Karpas-422 (cell line): ENCODE data around the gene TMEM236. TPM values are rescaled to one million over a fixed set of nuclear protein-coding genes. Genes with fewer than 3 reads are reported as not detected.

ENCODE experiments used
- DNase-seq: peaks from one replicate; pipeline ENCODE4 v3.0.0-alpha.2; 2015
- H2AFZ ChIP-seq: fragments of 200-600 bp; sonication (generic); 2 replicates; pipeline ENCODE4 v1.6.1; 2014; ENCODE audit warnings: antibody characterized with exemption, low read length, mixed read lengths
- H3K27ac ChIP-seq: fragments of 200-600 bp; sonication (generic); 2 replicates; pipeline ENCODE4 v1.5.1; 2014; ENCODE audit warnings: mild to moderate bottlenecking, low read length, moderate library complexity
- H3K27me3 ChIP-seq: fragments of 200-600 bp; sonication (generic); 2 replicates; pipeline ENCODE4 v1.6.1; 2014; ENCODE audit warnings: low read length, mixed read lengths
- H3K36me3 ChIP-seq: fragments of 200-600 bp; sonication (generic); 2 replicates; pipeline ENCODE4 v1.6.1; 2014; ENCODE audit warnings: low read length, mixed read lengths; ENCODE audit not compliant: insufficient read depth
- H3K4me1 ChIP-seq: fragments of 200-600 bp; sonication (generic); 2 replicates; pipeline ENCODE4 v1.6.1; 2014; ENCODE audit warnings: mild to moderate bottlenecking, low read length, mixed read lengths
- H3K4me2 ChIP-seq: fragments of 200-600 bp; sonication (generic); 2 replicates; pipeline ENCODE4 v1.6.1; 2014; ENCODE audit warnings: low read length, low read depth, mild to moderate bottlenecking; ENCODE audit not compliant: poor library complexity, severe bottlenecking
- H3K4me3 ChIP-seq: fragments of 200-600 bp; sonication (generic); 2 replicates; pipeline ENCODE4 v1.5.1; 2014; ENCODE audit warnings: mild to moderate bottlenecking, antibody characterized with exemption, low read length, mixed read lengths
- H3K79me2 ChIP-seq: fragments of 200-600 bp; sonication (generic); 2 replicates; pipeline ENCODE4 v1.6.1; 2014; ENCODE audit warnings: mild to moderate bottlenecking, low read length, mixed read lengths
- H3K9ac ChIP-seq: fragments of 200-600 bp; sonication (generic); 2 replicates; pipeline ENCODE4 v1.6.0; 2014; ENCODE audit warnings: low read length
- H3K9me2 ChIP-seq: fragments of 200-600 bp; sonication (generic), shearing (Covaris generic); replicated peaks from 2 replicates; pipeline ENCODE4 v1.6.0; 2014; ENCODE audit warnings: mild to moderate bottlenecking, low read length, moderate library complexity; ENCODE audit not compliant: insufficient read depth
- H3K9me3 ChIP-seq: fragments of 300-700, 200-600 bp; sonication (generic); 2 replicates; pipeline ENCODE4 v1.6.1; 2014; ENCODE audit warnings: low read length, mixed read lengths
- H4K20me1 ChIP-seq: fragments of 200-600 bp; sonication (generic); 2 replicates; pipeline ENCODE4 v1.6.1; 2014; ENCODE audit warnings: mild to moderate bottlenecking, antibody characterized with exemption, low read length, low read depth; ENCODE audit not compliant: insufficient read depth
- total RNA-seq: library from RNA; depleted of rRNA; stranded (reverse); fragments of >200 nt; shearing (Covaris generic); gene quantifications from 2 replicates; pipeline ENCODE4 v1.2.3, GENCODE V29; 2014; ENCODE audit warnings: low replicate concordance

TMEM236 gene
- total RNA-seq, 1 experiment from 2014 or later, result 0.19 TPM

GRCh38 chr10:17747883-17748550 is 4.0 kb upstream of the TMEM236 start:
- DNase-seq, result no peak
- H3K27me3 ChIP-seq, result no peaks in the 10 kb centered on the region

GRCh38 chr10:17749890-17750289 is 2.1 kb upstream of the TMEM236 start:
- no peaks in the 10 kb centered on the region for H4K20me1 ChIP-seq
- no peak overlapping the region for H3K9ac ChIP-seq
- DNase-seq, result no peak

More at GRCh38 chr10:17747883-17748550, 4.0 kb upstream of the TMEM236 start:
- Histone ChIP-seq H3K9me3 (no peaks in the 10 kb centered on the region), H3K27ac (no peak overlapping the region), H3K9me2 (no peaks in the 10 kb centered on the region), H3K79me2 (no peaks in the 10 kb centered on the region), H4K20me1 (no peaks in the 10 kb centered on the region), H3K4me1 (peaks cover 3% of the 10 kb centered on the region; the same call in 1 of the 2 replicates), H3K36me3 (no peaks in the 10 kb centered on the region), H3K4me3 (no peak overlapping the region), H3K4me2 (no peak overlapping the region), H3K9ac (no peak overlapping the region), H2AFZ (no peak overlapping the region)

GRCh38 chr10:17756557-17757217 is 4.7 kb downstream of the TMEM236 start:
- DNase-seq, result no peak
- no peaks in the 10 kb centered on the region for H3K9me3 ChIP-seq
- no peak overlapping the region for H3K27ac ChIP-seq
- H2AFZ ChIP-seq, result no peak overlapping the region
- no peaks in the 10 kb centered on the region for H3K9me2 ChIP-seq
- peak overlapping the region; percentile 1; the same call in 1 of the 2 replicates for H3K9ac ChIP-seq
- H3K4me1 ChIP-seq, result peaks cover 4% of the 10 kb centered on the region; the same call in 1 of the 2 replicates
- H3K4me2 ChIP-seq, result peak overlapping the region; percentile 44
- H3K36me3 ChIP-seq, result no peaks in the 10 kb centered on the region
- H3K79me2 ChIP-seq, result no peaks in the 10 kb centered on the region
- H3K27me3 ChIP-seq, result no peaks in the 10 kb centered on the region
- H4K20me1 ChIP-seq, result no peaks in the 10 kb centered on the region
- H3K4me3 ChIP-seq, result peak overlapping the region; percentile 33; the same call in 1 of the 2 replicates

More at GRCh38 chr10:17749890-17750289, 2.1 kb upstream of the TMEM236 start:
- H3K27ac ChIP-seq, result no peak overlapping the region
- H3K9me3 ChIP-seq, result no peaks in the 10 kb centered on the region
- H3K4me2 ChIP-seq, result no peak overlapping the region
- H3K4me1 ChIP-seq, result no peaks in the 10 kb centered on the region
- no peaks in the 10 kb centered on the region for H3K36me3 ChIP-seq
- no peak overlapping the region for H2AFZ ChIP-seq
- H3K79me2 ChIP-seq, result no peaks in the 10 kb centered on the region
- H3K4me3 ChIP-seq, result no peak overlapping the region
- no peaks in the 10 kb centered on the region for H3K9me2 ChIP-seq
- H3K27me3 ChIP-seq, result no peaks in the 10 kb centered on the region

- Histone ChIP-seq H3K36me3 (no peaks in the 10 kb centered on the region), H3K9me3 (no peaks in the 10 kb centered on the region), H3K27me3 (no peaks in the 10 kb centered on the region), H3K9me2 (no peaks in the 10 kb centered on the region), H2AFZ (no peak overlapping the region), H3K4me1 (peaks cover 4% of the 10 kb centered on the region; the same call in 1 of the 2 replicates), H3K4me2 (no peak overlapping the region), H3K4me3 (no peak overlapping the region), H4K20me1 (no peaks in the 10 kb centered on the region), H3K27ac (no peak overlapping the region), H3K9ac (no peak overlapping the region), H3K79me2 (no peaks in the 10 kb centered on the region)
- no peak for DNase-seq
These were observed 6.2 kb downstream of the TMEM236 start for GRCh38 chr10:17758200-17758599.

- no peak overlapping the region for H2AFZ ChIP-seq
- H4K20me1 ChIP-seq, result no peaks in the 10 kb centered on the region
- H3K9ac ChIP-seq, result no peak overlapping the region
- H3K27ac ChIP-seq, result no peak overlapping the region
- no peaks in the 10 kb centered on the region for H3K27me3 ChIP-seq
- H3K79me2 ChIP-seq, result no peaks in the 10 kb centered on the region
- H3K4me3 ChIP-seq, result no peak overlapping the region
- DNase-seq, result no peak
- peaks cover 4% of the 10 kb centered on the region; the same call in 1 of the 2 replicates for H3K4me1 ChIP-seq
- H3K36me3 ChIP-seq, result no peaks in the 10 kb centered on the region
- no peak overlapping the region for H3K4me2 ChIP-seq
- H3K9me3 ChIP-seq, result no peaks in the 10 kb centered on the region
- H3K9me2 ChIP-seq, result no peaks in the 10 kb centered on the region
These were observed 6.9 kb downstream of the TMEM236 start for GRCh38 chr10:17758896-17759295.

- Histone ChIP-seq H3K4me1 (no peaks in the 10 kb centered on the region), H3K9me3 (no peaks in the 10 kb centered on the region), H3K36me3 (no peaks in the 10 kb centered on the region), H3K79me2 (no peaks in the 10 kb centered on the region), H3K4me3 (no peak overlapping the region), H3K9ac (no peak overlapping the region), H3K4me2 (no peak overlapping the region), H3K9me2 (no peaks in the 10 kb centered on the region), H4K20me1 (no peaks in the 10 kb centered on the region), H3K27me3 (no peaks in the 10 kb centered on the region), H2AFZ (no peak overlapping the region), H3K27ac (no peak overlapping the region)
- DNase-seq, result no peak
These were observed 12.1 kb downstream of the TMEM236 start for GRCh38 chr10:17764142-17764541.

GRCh38 chr10:17765602-17766001 is 13.6 kb downstream of the TMEM236 start:
- no peak overlapping the region for H3K4me3 ChIP-seq
- no peak overlapping the region for H3K9ac ChIP-seq
- DNase-seq, result no peak
- no peaks in the 10 kb centered on the region for H3K9me2 ChIP-seq
- H3K79me2 ChIP-seq, result no peaks in the 10 kb centered on the region
- H3K36me3 ChIP-seq, result no peaks in the 10 kb centered on the region
- no peak overlapping the region for H3K27ac ChIP-seq
- no peak overlapping the region for H3K4me2 ChIP-seq
- no peaks in the 10 kb centered on the region for H4K20me1 ChIP-seq
- no peaks in the 10 kb centered on the region for H3K9me3 ChIP-seq
- H2AFZ ChIP-seq, result no peak overlapping the region
- no peaks in the 10 kb centered on the region for H3K27me3 ChIP-seq
- no peaks in the 10 kb centered on the region for H3K4me1 ChIP-seq

GRCh38 chr10:17766731-17767130 is 14.7 kb downstream of the TMEM236 start:
- Histone ChIP-seq H3K9ac (no peak overlapping the region), H3K4me2 (no peak overlapping the region), H3K36me3 (no peaks in the 10 kb centered on the region), H3K9me3 (no peaks in the 10 kb centered on the region), H4K20me1 (no peaks in the 10 kb centered on the region), H3K4me3 (no peak overlapping the region), H3K79me2 (no peaks in the 10 kb centered on the region), H3K4me1 (peaks cover 7% of the 10 kb centered on the region), H3K27ac (no peak overlapping the region), H2AFZ (no peak overlapping the region), H3K27me3 (no peaks in the 10 kb centered on the region), H3K9me2 (no peaks in the 10 kb centered on the region)
- no peak for DNase-seq
